H1 (cell line): ENCODE data around the gene SLX4IP. TPM values are rescaled to one million over a fixed set of nuclear protein-coding genes. Genes with fewer than 3 reads are reported as not detected.

Source experiments
- CTCF ChIA-PET: fragments of 300-600 bp; sonication (Branson Sonifier 250); formaldehyde crosslinking; loops from one replicate; lab custom pipeline; 2021; ENCODE audit not compliant: partially characterized antibody; lab: Charles Lee
- POLR2A ChIA-PET: fragments of 300-600 bp; sonication (Branson Sonifier 250); formaldehyde crosslinking; loops from one replicate; lab custom pipeline; 2021; ENCODE audit warnings: inconsistent platforms; ENCODE audit not compliant: partially characterized antibody; lab: Charles Lee
- DNase-seq, 2 experiments: peaks; one replicate each; pipeline versions ENCODE4 v3.0.0 to v3.0.0-alpha.2; 2010 to 2022; ENCODE audit warnings: low spot score in 2 of 2, low read depth in 1 of 2, mixed read lengths in 1 of 2
- FAIRE-seq: peaks from 2 replicates; lab custom pipeline; 2011; peaks lifted over from hg19 to GRCh38; lab: Jason Lieb, UNC
- H2AFZ ChIP-seq: 2 replicates; pipeline ENCODE4 v1.8.1; 2012; ENCODE audit warnings: low read length, inconsistent platforms
- H2AK5ac ChIP-seq: 2 replicates; pipeline ENCODE4 v1.6.1; 2013; ENCODE audit warnings: low read depth, low read length
- H2BK120ac ChIP-seq: replicated peaks from 2 replicates; pipeline ENCODE3; 2013; ENCODE audit warnings: low read depth, low read length, inconsistent platforms
- H2BK12ac ChIP-seq: 2 replicates; pipeline ENCODE4 v1.6.1; 2013; ENCODE audit warnings: low read depth, low read length
- H2BK15ac ChIP-seq: 2 replicates; pipeline ENCODE4 v1.6.1; 2013; ENCODE audit warnings: low read length
- H2BK20ac ChIP-seq: 2 replicates; pipeline ENCODE4 v1.6.1; 2013; ENCODE audit warnings: low read length
- H2BK5ac ChIP-seq: 2 replicates; pipeline ENCODE4 v1.6.1; 2013; ENCODE audit warnings: low read depth, low read length
- H3K14ac ChIP-seq: 2 replicates; pipeline ENCODE4 v1.6.1; 2013; ENCODE audit warnings: inconsistent platforms; ENCODE audit not compliant: insufficient read length
- H3K18ac ChIP-seq: 2 replicates; pipeline ENCODE4 v1.6.1; 2013; ENCODE audit warnings: low read length; ENCODE audit errors: extremely low read depth
- H3K23ac ChIP-seq: 2 replicates; pipeline ENCODE4 v1.6.1; 2013; ENCODE audit warnings: inconsistent platforms; ENCODE audit not compliant: insufficient read length
- H3K23me2 ChIP-seq: 2 replicates; pipeline ENCODE4 v1.6.1; 2013; ENCODE audit warnings: low read depth, low read length
- H3K27ac ChIP-seq: 2 replicates; pipeline ENCODE4 v1.6.1; 2011; ENCODE audit warnings: low read depth, low read length, inconsistent platforms
- H3K27me3 ChIP-seq, 4 experiments: replicated peaks in 1 of 4; 1 replicate in 1 of 4; 2 replicates in 3 of 4; pipeline versions ENCODE4 v1.6.1 to v1.8.1; 2011 to 2013; ENCODE audit warnings: low read length in 3 of 4, mild to moderate bottlenecking in 3 of 4, inconsistent platforms in 2 of 4, mixed read lengths in 2 of 4, moderate library complexity in 1 of 4; ENCODE audit not compliant: control insufficient read depth in 3 of 4, insufficient read depth in 3 of 4; ENCODE audit errors: extremely low read depth in 1 of 4
- H3K36me3 ChIP-seq, 4 experiments: 2 replicates each; pipeline versions ENCODE4 v1.6.1 to v1.8.1; 2011 to 2013; ENCODE audit warnings: mild to moderate bottlenecking in 4 of 4, low read length in 3 of 4, moderate library complexity in 2 of 4, control low read depth in 1 of 4, inconsistent platforms in 1 of 4; ENCODE audit not compliant: insufficient read depth in 4 of 4, control insufficient read depth in 2 of 4
- H3K4ac ChIP-seq: replicated peaks from 2 replicates; pipeline ENCODE3; 2013; ENCODE audit warnings: low read length, low read depth, mixed read lengths, inconsistent platforms; ENCODE audit not compliant: insufficient read length
- H3K4me1 ChIP-seq, 4 experiments: replicated peaks in 1 of 4; 1 replicate in 1 of 4; 2 replicates in 3 of 4; pipeline versions ENCODE4 v1.6.1 to v1.8.1; 2011 to 2013; ENCODE audit warnings: low read length in 3 of 4, inconsistent platforms in 2 of 4, mixed read lengths in 1 of 4; ENCODE audit not compliant: insufficient read depth in 4 of 4, control insufficient read depth in 3 of 4
- H3K4me2 ChIP-seq, 2 experiments: 2 replicates each; pipeline versions ENCODE4 v1.6.1 to v1.8.1; 2011 to 2013; ENCODE audit warnings: low read depth in 2 of 2, low read length in 2 of 2, control low read depth in 1 of 2, inconsistent platforms in 1 of 2, mild to moderate bottlenecking in 1 of 2; ENCODE audit not compliant: insufficient read depth in 1 of 2
- H3K4me3 ChIP-seq, 4 experiments: fragments of 200-600, 300-600 bp in 1 of 4; sonication (generic), shearing (Covaris generic), sonication (Bioruptor Twin) in 1 of 4; 2 replicates each; pipeline versions ENCODE4 v1.5.1 to v1.8.1; 2011 to 2016; ENCODE audit warnings: low read length in 4 of 4, low read depth in 3 of 4, control low read depth in 2 of 4, inconsistent platforms in 2 of 4, mild to moderate bottlenecking in 2 of 4, mixed read lengths in 1 of 4, moderate library complexity in 1 of 4; ENCODE audit not compliant: insufficient read depth in 2 of 4; ENCODE audit errors: extremely low read depth in 1 of 4
- H3K56ac ChIP-seq: replicated peaks from 2 replicates; pipeline ENCODE3; 2013; ENCODE audit warnings: low read depth, mild to moderate bottlenecking, mixed read lengths, low read length, inconsistent platforms; ENCODE audit not compliant: insufficient read length
- H3K79me1 ChIP-seq: 2 replicates; pipeline ENCODE4 v1.6.1; 2013; ENCODE audit warnings: low read depth, low read length, control low read depth
- H3K79me2 ChIP-seq, 2 experiments: 2 replicates each; pipeline versions ENCODE4 v1.6.1 to v1.8.1; 2012 to 2013; ENCODE audit warnings: low read length in 2 of 2, mild to moderate bottlenecking in 2 of 2, inconsistent platforms in 1 of 2; ENCODE audit not compliant: insufficient read depth in 2 of 2, control insufficient read depth in 1 of 2
- H3K9ac ChIP-seq, 4 experiments: replicated peaks in 1 of 4; 1 replicate in 1 of 4; 2 replicates in 3 of 4; pipeline versions ENCODE4 v1.6.1 to v1.8.1; 2011 to 2013; ENCODE audit warnings: low read depth in 3 of 4, low read length in 3 of 4, control low read depth in 2 of 4, mild to moderate bottlenecking in 2 of 4, moderate library complexity in 2 of 4, inconsistent platforms in 1 of 4; ENCODE audit errors: extremely low read depth in 1 of 4
- H3K9me3 ChIP-seq, 2 experiments: 2 replicates each; pipeline versions ENCODE4 v1.6.1 to v1.8.1; 2012 to 2013; ENCODE audit warnings: mild to moderate bottlenecking in 2 of 2, moderate library complexity in 2 of 2, control low read depth in 1 of 2, inconsistent platforms in 1 of 2, low read depth in 1 of 2, low read length in 1 of 2, mixed read lengths in 1 of 2; ENCODE audit not compliant: insufficient read depth in 2 of 2
- H4K20me1 ChIP-seq, 2 experiments: replicated peaks in 1 of 2; 2 replicates each; pipeline versions ENCODE3 to v1.8.1; 2011 to 2013; ENCODE audit warnings: inconsistent platforms in 2 of 2, low read length in 2 of 2, mild to moderate bottlenecking in 1 of 2; ENCODE audit not compliant: insufficient read depth in 2 of 2, control insufficient read depth in 1 of 2
- H4K5ac ChIP-seq: 2 replicates; pipeline ENCODE4 v1.6.1; 2013; ENCODE audit warnings: low read length, low read depth, mixed read lengths, inconsistent platforms; ENCODE audit not compliant: insufficient read length
- H4K8ac ChIP-seq: 2 replicates; pipeline ENCODE4 v1.8.0; 2013; ENCODE audit warnings: mild to moderate bottlenecking, moderate library complexity, low read length, inconsistent platforms; ENCODE audit not compliant: insufficient read depth; ENCODE audit errors: extremely low read depth
- H4K91ac ChIP-seq: replicated peaks from 2 replicates; pipeline ENCODE3; 2013; ENCODE audit warnings: low read length, mixed read lengths, inconsistent platforms; ENCODE audit not compliant: insufficient read length
- HDAC6 ChIP-seq: IDR thresholded peaks from one replicate; pipeline ENCODE4 v1.7.1; 2012; ENCODE audit warnings: low read depth, mild to moderate bottlenecking, inconsistent platforms, low read length, moderate library complexity
- POLR2AphosphoS5 ChIP-seq: IDR thresholded peaks from 2 replicates; pipeline ENCODE4 v1.6.1; 2011; ENCODE audit warnings: low read depth, low read length
- RBBP5 ChIP-seq: IDR thresholded peaks from 2 replicates; pipeline ENCODE4 v1.7.1; 2012; ENCODE audit warnings: low read depth, mild to moderate bottlenecking, inconsistent platforms, low read length, moderate library complexity, borderline replicate concordance
- TAF7 ChIP-seq: optimal IDR thresholded peaks from 2 replicates; pipeline ENCODE3; 2011; ENCODE audit warnings: low read depth, mild to moderate bottlenecking, inconsistent platforms, low read length, moderate library complexity, borderline replicate concordance
- WGBS, 2 experiments: shearing (Covaris generic) in 1 of 2; methylation state at CpG; one replicate each; pipeline versions ENCODE4 v1.1.6 to v1.1.7; 2013 to 2015; ENCODE audit warnings: low lambda C conversion rate in 2 of 2, mixed read lengths in 2 of 2, inconsistent platforms in 1 of 2, low coverage in 1 of 2, missing lambda C conversion rate in 1 of 2; ENCODE audit not compliant: insufficient replicate concordance in 2 of 2, insufficient coverage in 1 of 2, insufficient read length in 1 of 2; ENCODE audit errors: extremely low coverage in 1 of 2, missing lambda C conversion rate in 1 of 2; 5-methylcytosine and 5-hydroxymethylcytosine counted together
- polyA plus RNA-seq, 7 experiments: library from polyadenylated mRNA; depleted of rRNA in 3 of 7; stranded (reverse) in 5 of 7; unstranded in 2 of 7; fragments of >200 nt in 5 of 7; fragments of 200-250 nt in 2 of 7; gene quantifications; 1 replicate in 5 of 7; 2 replicates in 1 of 7; 4 replicates in 1 of 7; pipeline versions ENCODE4 v1.2.1 to v1.2.3, GENCODE V29; 2011 to 2013; ENCODE audit warnings: missing spikeins in 2 of 7, mixed read lengths in 2 of 7
- total RNA-seq: library from RNA; stranded (reverse); fragmentation: NEBNext Ultra II Directional; extraction: Animal tissue kit (Norgen Biotek cat#: 25700); gene quantifications from 2 replicates; pipeline ENCODE4 v1.2.1, GENCODE V29; 2021

SLX4IP gene
- total and polyA plus RNA-seq, 2 of the 8 experiments (the other 6 are each of a cell fraction or from before 2014, with no cell fraction given), result 2.4 to 8.7 TPM

GRCh38 chr20:10675450-10675848 lies 240.3 kb downstream of the SLX4IP start:
- Histone ChIP-seq H3K27me3 (no peaks in the 10 kb centered on the region; a peak in 1 of 7 replicates), H2BK12ac (peak overlapping the region; percentile 75; the same call in 1 of the 2 replicates), H2AK5ac (no peak overlapping the region), H3K4ac (no peak overlapping the region), H3K56ac (no peak overlapping the region), H4K91ac (no peak overlapping the region), H3K79me2 (peaks cover 0 to 22% of the 10 kb centered on the region in 2 experiments; a peak in 3 of 4 replicates), H3K4me3 (peak overlapping the region; percentile 48 to 86 (median 79); a peak in 5 of 8 replicates), H2BK120ac (no peak overlapping the region), H2BK20ac (no peak overlapping the region), H3K4me1 (peaks cover 0 to 12% (median 7%) of the 10 kb centered on the region in 4 experiments; a peak in 6 of 7 replicates), H3K4me2 (peak overlapping the region; percentile 64 to 82), H3K18ac (no peak overlapping the region), H2AFZ (no peak overlapping the region), H4K8ac (no peak overlapping the region), H3K9me3 (no peaks in the 10 kb centered on the region), H3K36me3 (peaks cover 0 to 5% (median 0%) of the 10 kb centered on the region in 4 experiments; a peak in 1 of 8 replicates), H3K14ac (no peak overlapping the region), H3K23me2 (peaks cover 19% of the 10 kb centered on the region), H4K20me1 (peaks cover 0 to 3% of the 10 kb centered on the region in 2 experiments), H4K5ac (no peak overlapping the region), H3K23ac (no peak overlapping the region), H2BK15ac (no peak overlapping the region), H3K9ac (no peak overlapping the region), H3K79me1 (no peaks in the 10 kb centered on the region), H3K27ac (no peak overlapping the region), H2BK5ac (no peak overlapping the region)
- POLR2A ChIA-PET, result interaction anchor here (1.0 kb wide), 1 partner anchor 11 kb away, joined by 3 read pairs; no protein-coding TSS in a partner anchor
- CTCF ChIA-PET, result interaction anchor here (0.6 to 4.2 kb wide), 21 partner anchors 11 to 869 kb away, joined by 3 to 23 read pairs (median 3); no protein-coding TSS in a partner anchor
- TF ChIP-seq POLR2AphosphoS5, result no peak
- TF ChIP-seq TAF7, result no peak
- no peak for TF ChIP-seq HDAC6
- TF ChIP-seq RBBP5, result no peak
- FAIRE-seq (no peak), DNase-seq (no peak)
- WGBS, 2 experiments, result 92% methylated on average over 4 of the region's 4 CpGs; no CpG with 5 or more reads in 1 of the 2 experiments
